Right kidney (tissue), 1 donor: ENCODE data around the gene CBX5.
"Not testable (repeated sequence)": the region's sequence is repeated elsewhere in the genome, so short reads cannot be mapped to it uniquely, and the experiment has no call there.

Experiments used
- DNase-seq: peaks from one replicate; pipeline ENCODE4 v3.0.0-alpha.2; 2016

The CBX5 gene

GRCh38 chr12:54227927-54228326 is 52.0 kb downstream of the CBX5 start:
- not testable (repeated sequence) for DNase-seq

- no peak for DNase-seq
Measured at GRCh38 chr12:54227376-54227775, 52.5 kb downstream of the CBX5 start.

- no peak for DNase-seq
Measured at GRCh38 chr12:54225666-54226065, 54.3 kb downstream of the CBX5 start.

- DNase-seq: no peak
Measured at GRCh38 chr12:54222609-54223008, 57.3 kb downstream of the CBX5 start.

GRCh38 chr12:54221402-54221984 is 58.4 kb downstream of the CBX5 start:
- DNase-seq: no peak

- no peak for DNase-seq
Measured at GRCh38 chr12:54220567-54220966, 59.4 kb downstream of the CBX5 start.

GRCh38 chr12:54220092-54220557 is 59.8 kb downstream of the CBX5 start:
- peak; percentile 67 for DNase-seq

- DNase-seq: peak; percentile 75
Measured at GRCh38 chr12:54217774-54218241, 62.1 kb downstream of the CBX5 start.

GRCh38 chr12:54216797-54217661 is 62.9 kb downstream of the CBX5 start:
- DNase-seq: peak; percentile 84

- no peak for DNase-seq
Measured at GRCh38 chr12:54215989-54216796, 63.7 kb downstream of the CBX5 start.

GRCh38 chr12:54214553-54215406 is 65.1 kb downstream of the CBX5 start:
- peak; percentile 90 for DNase-seq

- DNase-seq: no peak
Measured at GRCh38 chr12:54213079-54213478, 66.8 kb downstream of the CBX5 start.

- DNase-seq: no peak
Measured at GRCh38 chr12:54211920-54212319, 68.0 kb downstream of the CBX5 start.

- no peak for DNase-seq
Measured at GRCh38 chr12:54210400-54210790, 69.5 kb downstream of the CBX5 start.

- no peak for DNase-seq
Measured at GRCh38 chr12:54208591-54208990, 71.3 kb downstream of the CBX5 start.

GRCh38 chr12:54207539-54208294 is 72.2 kb downstream of the CBX5 start:
- peak; percentile 78 for DNase-seq

- DNase-seq: no peak
Measured at GRCh38 chr12:54206791-54207190, 73.1 kb downstream of the CBX5 start.

GRCh38 chr12:54204316-54204715 is 75.6 kb downstream of the CBX5 start:
- DNase-seq: no peak

GRCh38 chr12:54201001-54201794 is 78.7 kb downstream of the CBX5 start:
- peak; percentile 72 for DNase-seq

GRCh38 chr12:54200412-54200811 is 79.5 kb downstream of the CBX5 start:
- DNase-seq: no peak
